GM18868 (cell line): ENCODE measurements around the gene KDM4C.
A peak's percentile ranks its signal among the peaks of the same experiment; 100 is the strongest.
"Not testable (repeated sequence)": the region's sequence is repeated elsewhere in the genome, so short reads cannot be mapped to it uniquely, and the experiment has no call there.

Experiments used
- ATAC-seq: cut with Tn5 transposase; IDR thresholded peaks from one replicate; pipeline ENCODE4 v1.9.1; 2021; ENCODE audit warnings: mild to moderate bottlenecking, moderate library complexity; ENCODE audit not compliant: unreplicated experiment

Gene KDM4C

GRCh38 chr9:7154003-7154619 is 396.3 kb downstream of the KDM4C start:
- no peak for ATAC-seq

GRCh38 chr9:7154650-7155049 is 396.9 kb downstream of the KDM4C start:
- ATAC-seq: no peak

GRCh38 chr9:7161469-7161868 is 403.7 kb downstream of the KDM4C start:
- ATAC-seq: no peak

- ATAC-seq: no peak
These were observed 406.2 kb downstream of the KDM4C start for GRCh38 chr9:7163932-7164331.

- ATAC-seq: no peak
These were observed 406.9 kb downstream of the KDM4C start for GRCh38 chr9:7164440-7165330.

- ATAC-seq: no peak
These were observed 407.7 kb downstream of the KDM4C start for GRCh38 chr9:7165331-7165975.

GRCh38 chr9:7166074-7166473 is 408.3 kb downstream of the KDM4C start:
- ATAC-seq: no peak

GRCh38 chr9:7169717-7170389 is 412.1 kb downstream of the KDM4C start:
- ATAC-seq: no peak

- no peak for ATAC-seq
These were observed 413.8 kb downstream of the KDM4C start for GRCh38 chr9:7171396-7172153.

GRCh38 chr9:7172154-7173115 is 414.7 kb downstream of the KDM4C start:
- peak; percentile 62 for ATAC-seq

GRCh38 chr9:7173139-7173538 is 415.4 kb downstream of the KDM4C start:
- ATAC-seq: no peak

GRCh38 chr9:7174301-7174700 is 416.5 kb downstream of the KDM4C start:
- ATAC-seq: no peak

GRCh38 chr9:7174884-7175283 is 417.1 kb downstream of the KDM4C start:
- ATAC-seq: no peak

- no peak for ATAC-seq
These were observed 418.8 kb downstream of the KDM4C start for GRCh38 chr9:7176561-7176960.

- no peak for ATAC-seq
These were observed 419.6 kb downstream of the KDM4C start for GRCh38 chr9:7177383-7177782.

GRCh38 chr9:7178729-7179128 is 421.0 kb downstream of the KDM4C start:
- peak; percentile 54 for ATAC-seq

- ATAC-seq: no peak
These were observed 422.5 kb downstream of the KDM4C start for GRCh38 chr9:7180247-7180646.

GRCh38 chr9:7183139-7183538 is 425.4 kb downstream of the KDM4C start:
- ATAC-seq: not testable (repeated sequence)

GRCh38 chr9:7185612-7186011 is 427.8 kb downstream of the KDM4C start:
- no peak for ATAC-seq
